ENCODE results near the gene LNX1.
"Not testable (repeated sequence)": the region's sequence is repeated elsewhere in the genome, so short reads cannot be mapped to it uniquely, and the experiment has no call there.

Gene LNX1

GRCh38 chr4:53490965-53491622 lies 100.2 kb downstream of the LNX1 start:
- peak; percentile 44 to 63 (median 58) for DNase-seq

DNA sequence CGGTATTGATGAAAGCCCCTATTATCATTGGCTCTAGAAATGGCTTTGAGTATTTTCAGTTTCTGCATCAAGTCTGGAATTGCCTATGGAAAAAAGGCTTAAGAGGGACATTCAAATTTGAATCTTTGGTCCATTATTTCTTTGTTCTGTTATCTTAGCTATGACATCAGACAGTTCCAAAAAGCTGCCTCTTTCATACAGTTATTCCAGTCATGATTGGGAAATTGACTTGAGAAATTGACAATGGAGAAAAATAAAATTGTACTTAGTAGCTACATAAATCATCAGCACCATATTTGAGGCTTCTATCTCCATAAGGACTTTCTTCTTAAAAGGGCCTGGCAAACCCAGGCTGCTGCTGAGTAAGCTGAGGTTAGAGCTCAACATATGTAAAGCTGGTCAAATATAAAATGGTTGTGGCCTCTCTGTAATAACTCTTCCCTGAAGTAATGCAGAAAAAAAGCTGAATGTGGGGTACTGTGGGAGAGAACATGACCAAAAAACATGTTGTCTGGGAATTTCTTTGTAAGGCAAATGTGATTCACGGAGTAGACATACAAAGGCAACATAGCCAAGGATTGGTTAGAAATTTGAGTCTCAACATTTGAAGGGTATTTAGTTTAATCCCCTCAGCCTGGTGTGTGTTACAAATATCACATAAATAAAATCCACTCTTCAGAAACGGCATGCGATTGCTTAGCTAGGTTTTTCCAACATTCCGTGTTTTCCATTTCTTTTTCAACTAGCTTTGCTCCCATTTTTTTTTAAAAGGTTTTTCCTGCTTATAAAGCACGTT lies 100.9 kb downstream of the LNX1 start:
- DNase-seq: no peak

DNA sequence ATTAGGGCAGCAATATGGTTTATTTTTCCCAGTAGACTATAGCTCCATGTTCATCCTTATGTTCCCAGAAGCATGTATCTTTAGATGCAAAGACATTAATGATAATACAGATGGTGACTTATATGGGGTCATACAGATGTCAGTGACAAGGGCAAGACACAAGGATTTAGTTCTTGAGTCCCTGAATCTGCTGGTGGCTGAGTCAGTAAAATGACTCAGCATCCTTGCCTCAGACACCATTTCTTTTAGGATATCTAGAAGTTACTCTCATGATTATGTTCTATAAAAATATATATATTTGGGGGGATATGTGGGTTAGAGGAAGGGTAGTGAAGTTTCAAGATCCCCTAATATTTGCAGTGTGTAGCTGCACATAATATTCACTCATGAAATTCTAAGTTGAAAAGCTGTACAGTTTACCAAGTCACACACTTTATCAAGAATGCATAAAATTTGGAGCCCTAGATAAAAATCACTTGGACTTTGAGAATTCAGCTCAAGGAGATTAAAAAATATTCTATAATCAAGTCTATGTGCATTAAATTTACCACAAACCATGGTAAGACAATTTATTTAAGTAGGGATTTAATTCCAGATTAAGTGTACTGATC lies 101.9 kb downstream of the LNX1 start:
- DNase-seq: peak; percentile 17 to 47 (median 40)

- DNase-seq: no peak
Measured at GRCh38 chr4:53487766-53488165, 103.5 kb downstream of the LNX1 start.

- DNase-seq: no peak
Measured at GRCh38 chr4:53485658-53486040, 105.6 kb downstream of the LNX1 start.

GRCh38 chr4:53484911-53485657 lies 106.2 kb downstream of the LNX1 start:
- no peak for DNase-seq

DNA sequence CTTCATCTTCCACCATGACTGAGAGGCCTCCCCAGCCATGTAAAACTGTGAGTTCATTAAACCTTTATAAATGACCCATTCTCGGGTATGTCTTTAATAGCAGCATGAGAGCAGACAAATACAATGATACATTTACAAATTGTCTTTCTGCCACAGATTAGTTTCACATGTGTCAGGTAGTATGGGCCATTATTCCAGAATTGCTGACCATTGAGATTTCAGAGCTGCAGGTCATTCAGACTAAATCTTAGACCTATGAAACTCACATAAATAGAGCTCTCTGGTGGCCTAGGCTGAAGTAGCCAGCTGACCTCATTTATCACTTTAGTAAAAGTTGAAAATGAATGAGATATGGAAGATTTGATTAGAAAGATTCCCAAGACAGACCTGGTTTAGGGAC lies 108.0 kb downstream of the LNX1 start:
- no peak for DNase-seq

DNA sequence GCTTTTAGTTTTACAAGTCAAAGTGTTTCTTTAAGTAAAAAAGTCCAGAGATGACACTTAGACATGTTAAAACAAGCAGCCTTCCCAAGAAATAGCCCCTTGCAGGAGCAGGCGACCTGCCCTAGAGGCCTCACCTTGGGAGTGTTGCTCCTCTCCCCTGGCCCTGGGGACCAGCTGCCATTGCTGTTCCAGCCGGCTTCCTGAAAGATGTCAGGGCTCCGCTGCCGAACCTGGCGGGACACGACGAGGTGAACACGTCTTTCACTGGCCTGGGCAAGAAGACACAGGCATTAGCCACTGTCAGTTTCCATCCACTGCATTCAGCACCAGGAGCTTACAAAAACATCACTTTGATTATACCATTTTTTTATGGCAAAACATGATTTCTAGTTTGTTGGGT lies 109.7 kb downstream of the LNX1 start:
- no peak for DNase-seq

DNA sequence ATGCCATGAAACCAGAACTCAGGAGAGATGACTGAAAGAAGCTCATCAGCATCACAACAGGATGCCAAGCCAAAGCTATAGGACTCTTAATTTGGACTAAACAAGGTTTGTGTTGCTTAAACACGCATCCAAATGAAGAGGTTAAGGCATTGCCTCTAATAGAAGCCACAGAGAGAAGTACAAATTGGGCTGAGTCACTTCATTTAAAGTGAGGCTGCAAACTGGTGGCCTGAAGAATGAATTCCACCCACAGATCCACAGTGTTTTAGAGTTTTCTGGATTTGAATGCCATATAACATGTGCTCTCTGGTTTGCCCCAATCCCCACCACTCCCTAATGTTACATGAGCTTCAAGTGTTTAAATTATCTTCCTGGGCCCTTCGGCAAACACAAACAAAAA lies 110.4 kb downstream of the LNX1 start:
- no peak for DNase-seq

DNA sequence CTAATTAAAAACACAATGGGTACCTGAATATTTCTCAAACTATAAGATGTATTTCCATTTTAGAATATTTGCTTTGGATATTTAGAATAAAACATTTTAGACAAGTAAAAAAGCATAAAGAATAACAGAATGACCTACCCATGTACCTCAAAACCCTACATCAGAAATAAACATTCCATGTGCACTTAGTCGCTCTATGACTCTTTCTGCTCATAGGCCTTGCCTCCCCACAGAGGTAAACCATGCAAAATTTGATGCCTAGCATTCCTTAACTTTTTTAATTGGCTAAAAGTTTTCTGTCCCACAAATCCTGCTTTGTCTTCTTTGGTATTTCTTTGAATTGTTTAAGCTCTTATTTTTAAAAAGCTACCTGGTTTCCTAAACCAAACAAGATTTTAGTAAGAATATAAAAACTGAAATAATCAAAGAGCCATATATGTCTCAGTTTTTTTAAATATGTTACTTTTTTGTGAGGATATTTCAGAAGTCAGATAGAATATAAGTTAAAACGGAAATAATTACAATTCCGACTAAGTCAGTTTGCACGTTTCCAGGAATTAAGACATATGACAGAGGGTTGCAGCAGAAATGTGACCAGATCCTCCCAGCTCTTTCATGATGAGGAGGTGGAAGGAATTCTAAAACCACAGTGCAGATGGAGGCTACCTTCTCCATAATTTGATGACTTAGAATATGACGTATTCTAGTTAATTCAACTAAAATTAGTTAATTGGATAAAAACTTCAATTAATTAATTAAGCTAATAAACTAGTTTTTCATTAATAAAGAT lies 111.4 kb downstream of the LNX1 start:
- no peak for DNase-seq

DNA sequence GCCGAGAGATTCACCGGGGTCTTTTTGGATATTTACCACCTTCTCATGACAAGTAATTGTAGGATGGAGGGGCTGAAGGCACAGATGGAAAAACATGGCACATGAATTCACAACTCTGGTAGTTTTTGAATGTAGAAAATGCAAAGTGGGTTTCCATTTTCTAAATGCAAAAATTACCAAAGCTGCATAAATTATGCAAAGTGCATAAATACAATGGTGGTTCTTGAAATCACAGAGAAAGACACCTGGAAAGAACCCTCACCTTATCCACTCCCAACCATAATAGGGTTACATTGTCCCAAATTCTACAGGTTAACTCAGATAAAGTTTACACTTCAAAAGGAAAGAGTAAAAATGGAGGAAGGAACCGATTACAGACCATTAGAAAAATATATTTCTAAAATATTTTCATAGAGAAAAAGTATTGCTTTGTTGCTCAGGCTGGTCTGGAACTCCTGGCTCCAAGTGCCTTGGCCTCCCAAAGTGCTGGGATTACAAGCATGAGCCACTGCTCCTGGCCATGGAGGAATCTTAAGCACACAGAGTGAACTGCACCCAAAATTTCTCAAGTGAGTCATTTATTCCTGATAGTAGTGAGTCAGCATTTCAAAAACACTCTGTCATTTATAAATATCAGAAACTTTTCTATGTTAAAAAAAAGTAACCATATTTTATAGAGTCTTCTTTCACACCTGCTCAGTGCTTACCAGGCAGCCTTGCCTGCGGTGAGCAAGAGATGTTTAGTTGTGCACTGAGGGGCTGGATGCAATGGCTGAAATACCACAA lies 112.4 kb downstream of the LNX1 start:
- peak in 1 of 3 donors; percentile 19 for DNase-seq

DNA sequence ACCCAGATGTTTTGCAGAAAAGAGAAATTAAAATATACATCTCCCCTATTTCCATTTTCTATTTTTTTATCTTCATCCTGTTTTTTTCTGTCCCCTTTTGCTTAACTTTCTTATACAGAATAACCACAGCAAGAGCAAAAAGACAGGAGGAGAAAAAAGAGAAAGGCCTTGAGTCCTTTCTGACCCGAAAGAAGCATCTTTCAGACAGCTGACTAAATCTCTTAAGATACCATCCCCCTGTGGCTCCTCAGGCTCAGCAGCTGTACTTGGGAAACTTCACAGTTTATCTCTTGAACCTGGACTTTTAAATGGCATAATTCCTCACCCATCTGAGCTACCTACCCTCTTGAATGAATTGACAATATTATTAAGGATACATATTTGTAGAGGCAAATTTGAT lies 113.7 kb downstream of the LNX1 start:
- no peak for DNase-seq

DNA sequence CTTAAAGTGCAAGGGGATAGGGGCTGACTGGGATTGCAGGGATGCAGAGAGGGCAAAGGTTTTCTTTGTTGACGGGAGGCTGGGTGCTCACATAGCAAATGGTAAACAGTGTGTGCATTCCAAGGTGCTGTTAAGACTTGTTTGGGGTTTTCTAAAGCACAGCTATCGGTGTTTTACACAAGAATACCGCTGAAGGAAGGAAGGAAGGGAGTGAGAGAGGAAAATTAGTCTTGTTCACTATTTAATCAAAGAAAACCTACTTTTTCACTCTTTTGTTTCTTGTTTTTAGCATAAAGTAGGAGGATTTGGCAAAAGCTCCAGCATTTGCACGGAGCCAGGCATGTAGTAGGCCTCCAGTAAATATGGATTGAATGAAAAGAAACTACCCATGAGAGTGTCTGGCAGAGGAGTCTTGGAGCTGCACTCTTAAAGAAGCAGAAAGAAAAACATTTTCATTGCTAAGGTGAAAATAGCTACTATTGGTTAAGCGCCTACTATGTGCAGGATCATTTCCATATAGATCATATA lies 114.2 kb downstream of the LNX1 start:
- DNase-seq: no peak

DNA sequence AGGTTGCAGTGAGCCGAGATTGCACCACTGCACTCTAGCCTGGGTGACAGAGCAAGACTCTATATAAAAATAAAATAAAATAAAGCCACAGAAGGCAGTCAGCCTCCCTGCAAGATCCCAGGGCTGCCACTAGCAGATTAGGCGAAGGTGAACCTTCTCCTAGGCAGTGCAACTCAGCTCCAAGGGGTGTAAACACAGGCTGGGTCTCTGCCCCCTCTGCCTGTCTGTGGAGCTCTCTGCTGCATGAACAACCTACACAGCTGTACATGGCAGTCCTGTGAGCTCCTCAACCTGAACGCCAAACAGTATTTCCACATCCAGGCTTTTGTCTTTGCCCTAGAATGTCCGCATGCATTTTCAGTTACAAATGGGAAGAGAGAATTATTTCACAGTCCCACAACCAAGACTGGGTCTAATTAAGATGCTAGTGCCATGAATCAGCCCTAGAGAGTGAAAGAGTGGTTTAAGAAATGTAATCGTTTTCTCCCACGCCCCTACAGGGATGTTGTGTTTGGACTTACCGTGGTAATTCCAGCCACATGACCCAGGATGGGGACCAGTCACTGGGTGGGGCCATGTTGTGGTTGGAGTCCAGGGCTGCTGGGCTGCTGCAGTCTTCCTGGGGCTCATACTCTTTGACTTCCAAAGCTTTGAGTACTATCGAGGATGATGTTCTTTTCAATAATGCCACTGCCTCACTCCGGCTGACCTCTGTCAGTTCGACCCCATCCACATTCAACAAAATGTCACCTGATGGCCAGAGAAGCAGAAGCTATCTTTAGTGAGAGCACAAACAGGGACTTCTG lies 114.9 kb downstream of the LNX1 start:
- DNase-seq: peak; percentile 14 to 39 (median 17)

- DNase-seq: not testable (repeated sequence)
Measured at GRCh38 chr4:53466576-53466975, 124.7 kb downstream of the LNX1 start.

DNA sequence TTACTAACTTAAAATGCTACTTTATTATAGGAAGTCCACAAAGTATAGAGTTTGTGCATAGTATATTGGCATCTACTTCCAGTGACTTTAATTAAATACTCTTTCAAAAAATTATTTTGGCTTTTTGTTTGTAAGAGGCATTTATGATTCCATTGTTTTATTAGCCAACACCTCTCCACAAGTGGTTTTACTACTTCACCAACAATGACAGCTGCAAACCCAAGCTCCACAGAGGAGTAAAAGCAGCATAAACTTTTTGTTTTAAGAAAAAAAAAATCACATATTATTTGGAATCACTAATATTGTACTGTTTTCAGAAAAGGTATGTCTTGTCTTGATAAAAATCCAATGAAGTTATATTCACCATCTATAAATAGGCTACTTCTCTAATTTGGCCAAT lies 125.4 kb downstream of the LNX1 start:
- DNase-seq: no peak

DNA sequence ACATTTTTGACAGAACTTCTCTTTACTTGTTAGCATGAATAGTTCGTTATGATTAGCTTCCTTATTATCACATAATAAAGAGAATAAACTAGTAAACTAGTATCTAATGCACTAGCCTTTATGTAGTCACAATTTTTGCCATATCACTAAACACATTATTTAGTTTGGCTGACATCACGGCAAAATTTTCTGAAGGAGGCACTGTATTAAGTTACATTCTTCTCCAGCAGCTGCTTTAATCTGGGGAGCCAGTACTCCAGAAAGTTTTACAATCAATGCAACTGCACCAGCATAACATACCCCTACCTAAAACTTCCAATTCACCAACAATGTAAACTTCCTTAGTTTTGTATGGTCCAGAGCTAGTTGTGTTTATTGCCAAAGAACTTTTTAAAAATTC lies 126.0 kb downstream of the LNX1 start:
- DNase-seq: no peak

DNA sequence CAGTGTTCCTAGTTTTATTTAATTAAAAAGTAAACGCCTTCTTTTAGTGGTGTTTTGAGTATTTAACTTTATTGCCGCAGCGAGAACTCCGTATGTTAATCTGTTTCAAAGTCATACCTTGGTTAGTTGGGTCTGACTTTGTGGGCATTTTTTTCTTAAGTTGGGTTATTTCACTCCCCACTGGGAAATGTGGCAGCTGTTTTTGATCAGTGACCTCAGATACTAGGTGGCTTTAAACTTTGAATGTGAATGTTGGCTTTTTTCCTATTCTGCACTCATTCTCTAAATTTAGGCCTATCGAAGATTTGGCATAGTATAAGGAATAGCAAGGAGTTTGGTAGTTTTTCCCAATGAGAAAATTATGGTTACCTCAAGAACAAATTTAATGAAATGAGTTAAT lies 127.9 kb downstream of the LNX1 start:
- no peak for DNase-seq

GRCh38 chr4:53461244-53461643 lies 130.0 kb downstream of the LNX1 start:
- DNase-seq: no peak

- no peak for DNase-seq
Measured at GRCh38 chr4:53459548-53459947, 131.7 kb downstream of the LNX1 start.

DNA sequence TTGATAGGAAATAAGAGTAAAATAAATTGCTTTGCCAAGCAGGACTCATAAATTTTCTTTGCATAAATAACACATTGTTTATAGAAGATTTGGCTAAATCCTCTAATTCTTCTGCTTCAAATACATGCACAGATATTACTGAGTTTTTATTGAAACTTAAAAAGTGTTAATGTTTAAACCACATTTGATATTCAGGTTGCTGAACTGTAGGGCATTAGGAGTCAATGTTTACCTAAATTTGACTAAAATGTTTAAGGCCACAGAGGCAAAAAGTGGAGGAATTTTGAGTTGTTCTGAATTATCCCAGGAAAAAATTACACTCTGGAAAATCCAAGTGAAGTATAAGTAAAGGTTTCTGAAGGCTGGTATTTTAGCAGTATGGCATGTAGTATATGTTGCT lies 135.1 kb downstream of the LNX1 start:
- DNase-seq: no peak
